ENCODE results near the gene FOXP1.

Gene FOXP1

GRCh38 chr3:71229905-71230657 lies 353.4 kb downstream of the FOXP1 start:
- Histone ChIP-seq H3K9me3 (ENCODE audit: control insufficient read depth, low read length) (no peaks in the 10 kb centered on the region), H3K36me3 (ENCODE audit: control insufficient read depth, insufficient read depth, low read length) (no peaks in the 10 kb centered on the region), H3K4me3 (ENCODE audit: insufficient read depth, low read depth, low read length) (no peak overlapping the region), H3K27me3 (ENCODE audit: control insufficient read depth, insufficient read depth, low read length, poor library complexity, severe bottlenecking) (no peaks in the 10 kb centered on the region), H3K4me1 (ENCODE audit: control insufficient read depth, insufficient read depth, low read length) (peaks cover 4% of the 10 kb centered on the region), H3K27ac (ENCODE audit: insufficient read depth, low read depth, low read length, poor library complexity, severe bottlenecking) (no peak overlapping the region)
- WGBS, 2 experiments = 85 to 87% methylated on average over 6 to 7 of the region's 7 CpGs

GRCh38 chr3:71228156-71228866 lies 355.2 kb downstream of the FOXP1 start:
- peaks cover 4% of the 10 kb centered on the region for H3K4me1 ChIP-seq (ENCODE audit: control insufficient read depth, insufficient read depth, low read length)
- H3K27me3 ChIP-seq (ENCODE audit: control insufficient read depth, insufficient read depth, low read length, poor library complexity, severe bottlenecking) = no peaks in the 10 kb centered on the region
- no peaks in the 10 kb centered on the region for H3K36me3 ChIP-seq (ENCODE audit: control insufficient read depth, insufficient read depth, low read length)
- no peak overlapping the region for H3K4me3 ChIP-seq (ENCODE audit: insufficient read depth, low read depth, low read length)
- 95 to 97% methylated on average over 8 of the region's 9 CpGs for WGBS, 2 experiments
- H3K9me3 ChIP-seq (ENCODE audit: control insufficient read depth, low read length) = no peaks in the 10 kb centered on the region
- no peak overlapping the region for H3K27ac ChIP-seq (ENCODE audit: insufficient read depth, low read depth, low read length, poor library complexity, severe bottlenecking)

- no peaks in the 10 kb centered on the region for H3K27me3 ChIP-seq (ENCODE audit: control insufficient read depth, insufficient read depth, low read length, poor library complexity, severe bottlenecking)
- H3K36me3 ChIP-seq (ENCODE audit: control insufficient read depth, insufficient read depth, low read length) = no peaks in the 10 kb centered on the region
- no peaks in the 10 kb centered on the region for H3K9me3 ChIP-seq (ENCODE audit: control insufficient read depth, low read length)
- no peak overlapping the region for H3K27ac ChIP-seq (ENCODE audit: insufficient read depth, low read depth, low read length, poor library complexity, severe bottlenecking)
- 96 to 97% methylated on average over 6 of the region's 6 CpGs for WGBS, 2 experiments
- H3K4me1 ChIP-seq (ENCODE audit: control insufficient read depth, insufficient read depth, low read length) = peaks cover 4% of the 10 kb centered on the region
- no peak overlapping the region for H3K4me3 ChIP-seq (ENCODE audit: insufficient read depth, low read depth, low read length)
Measured at GRCh38 chr3:71227270-71227661, 356.3 kb downstream of the FOXP1 start.

GRCh38 chr3:71226565-71227269 lies 356.8 kb downstream of the FOXP1 start:
- Histone ChIP-seq H3K36me3 (ENCODE audit: control insufficient read depth, insufficient read depth, low read length) (no peaks in the 10 kb centered on the region), H3K27me3 (ENCODE audit: control insufficient read depth, insufficient read depth, low read length, poor library complexity, severe bottlenecking) (no peaks in the 10 kb centered on the region), H3K9me3 (ENCODE audit: control insufficient read depth, low read length) (no peaks in the 10 kb centered on the region), H3K27ac (ENCODE audit: insufficient read depth, low read depth, low read length, poor library complexity, severe bottlenecking) (no peak overlapping the region), H3K4me3 (ENCODE audit: insufficient read depth, low read depth, low read length) (no peak overlapping the region), H3K4me1 (ENCODE audit: control insufficient read depth, insufficient read depth, low read length) (peaks cover 4% of the 10 kb centered on the region)
- 92% methylated on average over 21 of the region's 21 CpGs for WGBS, 2 experiments

GRCh38 chr3:71225951-71226564 lies 357.5 kb downstream of the FOXP1 start:
- no peaks in the 10 kb centered on the region for H3K9me3 ChIP-seq (ENCODE audit: control insufficient read depth, low read length)
- H3K27ac ChIP-seq (ENCODE audit: insufficient read depth, low read depth, low read length, poor library complexity, severe bottlenecking) = no peak overlapping the region
- H3K4me1 ChIP-seq (ENCODE audit: control insufficient read depth, insufficient read depth, low read length) = peaks cover 4% of the 10 kb centered on the region
- no peaks in the 10 kb centered on the region for H3K27me3 ChIP-seq (ENCODE audit: control insufficient read depth, insufficient read depth, low read length, poor library complexity, severe bottlenecking)
- no peaks in the 10 kb centered on the region for H3K36me3 ChIP-seq (ENCODE audit: control insufficient read depth, insufficient read depth, low read length)
- WGBS, 2 experiments = 90 to 94% methylated on average over 4 of the region's 4 CpGs
- no peak overlapping the region for H3K4me3 ChIP-seq (ENCODE audit: insufficient read depth, low read depth, low read length)

GRCh38 chr3:71225002-71225684 lies 358.4 kb downstream of the FOXP1 start:
- no peak overlapping the region for H3K27ac ChIP-seq (ENCODE audit: insufficient read depth, low read depth, low read length, poor library complexity, severe bottlenecking)
- no peaks in the 10 kb centered on the region for H3K9me3 ChIP-seq (ENCODE audit: control insufficient read depth, low read length)
- no peaks in the 10 kb centered on the region for H3K36me3 ChIP-seq (ENCODE audit: control insufficient read depth, insufficient read depth, low read length)
- WGBS, 2 experiments = 96 to 100% methylated on average over 6 to 7 of the region's 7 CpGs
- H3K4me1 ChIP-seq (ENCODE audit: control insufficient read depth, insufficient read depth, low read length) = no peaks in the 10 kb centered on the region
- no peak overlapping the region for H3K4me3 ChIP-seq (ENCODE audit: insufficient read depth, low read depth, low read length)
- H3K27me3 ChIP-seq (ENCODE audit: control insufficient read depth, insufficient read depth, low read length, poor library complexity, severe bottlenecking) = no peaks in the 10 kb centered on the region

- Histone ChIP-seq H3K4me1 (ENCODE audit: control insufficient read depth, insufficient read depth, low read length) (no peaks in the 10 kb centered on the region), H3K27me3 (ENCODE audit: control insufficient read depth, insufficient read depth, low read length, poor library complexity, severe bottlenecking) (no peaks in the 10 kb centered on the region), H3K9me3 (ENCODE audit: control insufficient read depth, low read length) (no peaks in the 10 kb centered on the region), H3K27ac (ENCODE audit: insufficient read depth, low read depth, low read length, poor library complexity, severe bottlenecking) (no peak overlapping the region), H3K4me3 (ENCODE audit: insufficient read depth, low read depth, low read length) (no peak overlapping the region), H3K36me3 (ENCODE audit: control insufficient read depth, insufficient read depth, low read length) (no peaks in the 10 kb centered on the region)
- 88 to 93% methylated on average over 7 of the region's 7 CpGs for WGBS, 2 experiments
Measured at GRCh38 chr3:71219744-71220638, 363.5 kb downstream of the FOXP1 start.

GRCh38 chr3:71218508-71218907 lies 365.0 kb downstream of the FOXP1 start:
- no peaks in the 10 kb centered on the region for H3K4me1 ChIP-seq (ENCODE audit: control insufficient read depth, insufficient read depth, low read length)
- no peaks in the 10 kb centered on the region for H3K9me3 ChIP-seq (ENCODE audit: control insufficient read depth, low read length)
- no peaks in the 10 kb centered on the region for H3K27me3 ChIP-seq (ENCODE audit: control insufficient read depth, insufficient read depth, low read length, poor library complexity, severe bottlenecking)
- H3K4me3 ChIP-seq (ENCODE audit: insufficient read depth, low read depth, low read length) = no peak overlapping the region
- H3K36me3 ChIP-seq (ENCODE audit: control insufficient read depth, insufficient read depth, low read length) = no peaks in the 10 kb centered on the region
- WGBS, 2 experiments = 90 to 93% methylated on average over 5 of the region's 5 CpGs
- no peak overlapping the region for H3K27ac ChIP-seq (ENCODE audit: insufficient read depth, low read depth, low read length, poor library complexity, severe bottlenecking)

GRCh38 chr3:71217640-71218222 lies 365.8 kb downstream of the FOXP1 start:
- no peaks in the 10 kb centered on the region for H3K36me3 ChIP-seq (ENCODE audit: control insufficient read depth, insufficient read depth, low read length)
- no peaks in the 10 kb centered on the region for H3K9me3 ChIP-seq (ENCODE audit: control insufficient read depth, low read length)
- H3K4me1 ChIP-seq (ENCODE audit: control insufficient read depth, insufficient read depth, low read length) = no peaks in the 10 kb centered on the region
- 77% methylated on average over 6 to 8 of the region's 8 CpGs for WGBS, 2 experiments
- H3K27ac ChIP-seq (ENCODE audit: insufficient read depth, low read depth, low read length, poor library complexity, severe bottlenecking) = no peak overlapping the region
- H3K4me3 ChIP-seq (ENCODE audit: insufficient read depth, low read depth, low read length) = no peak overlapping the region
- no peaks in the 10 kb centered on the region for H3K27me3 ChIP-seq (ENCODE audit: control insufficient read depth, insufficient read depth, low read length, poor library complexity, severe bottlenecking)

Measured in ectodermal cell (in vitro differentiated cells).